ENCODE measurements around the gene SASH1.

The SASH1 gene

GRCh38 chr6:148423133-148423532, 80.5 kb downstream of the SASH1 start:
- TF ChIP-seq CTCF (IDR thresholded peaks at IDR 0.05; ENCODE audit: extremely low read depth, insufficient read depth, missing control alignments) = no peak
- in situ Hi-C loops (cut with MboI; ENCODE audit: low pct_unique_long_range_greater_than_20kb, low sequenced_read_pairs, unreplicated experiment) = no loop called here
- DNase-seq (ENCODE audit: low spot score) = no peak

GRCh38 chr6:148423601-148424270, 81.1 kb downstream of the SASH1 start:
- TF ChIP-seq CTCF (IDR thresholded peaks at IDR 0.05; ENCODE audit: extremely low read depth, insufficient read depth, missing control alignments) = no peak
- DNase-seq (ENCODE audit: low spot score) = no peak
- in situ Hi-C loops (cut with MboI; ENCODE audit: low pct_unique_long_range_greater_than_20kb, low sequenced_read_pairs, unreplicated experiment) = no loop called here

GRCh38 chr6:148425443-148425842, 82.8 kb downstream of the SASH1 start:
- no peak for DNase-seq (ENCODE audit: low spot score)
- in situ Hi-C loops (cut with MboI; ENCODE audit: low pct_unique_long_range_greater_than_20kb, low sequenced_read_pairs, unreplicated experiment) = loop anchor here (25.0 kb wide), 1 partner anchor 238 kb away; no protein-coding TSS in a partner anchor
- TF ChIP-seq CTCF (IDR thresholded peaks at IDR 0.05; ENCODE audit: extremely low read depth, insufficient read depth, missing control alignments) = no peak

GRCh38 chr6:148426317-148426977, 83.8 kb downstream of the SASH1 start:
- DNase-seq (ENCODE audit: low spot score) = no peak
- TF ChIP-seq CTCF (IDR thresholded peaks at IDR 0.05; ENCODE audit: extremely low read depth, insufficient read depth, missing control alignments) = no peak
- in situ Hi-C loops (cut with MboI; ENCODE audit: low pct_unique_long_range_greater_than_20kb, low sequenced_read_pairs, unreplicated experiment) = loop anchor here (25.0 kb wide), 1 partner anchor 239 kb away; no protein-coding TSS in a partner anchor

- DNase-seq (ENCODE audit: low spot score) = no peak
- no peak for TF ChIP-seq CTCF (IDR thresholded peaks at IDR 0.05; ENCODE audit: extremely low read depth, insufficient read depth, missing control alignments)
- in situ Hi-C loops (cut with MboI; ENCODE audit: low pct_unique_long_range_greater_than_20kb, low sequenced_read_pairs, unreplicated experiment) = loop anchor here (25.0 kb wide), 1 partner anchor 240 kb away; no protein-coding TSS in a partner anchor
Measured at GRCh38 chr6:148427333-148427732, 84.7 kb downstream of the SASH1 start.

- TF ChIP-seq CTCF (IDR thresholded peaks at IDR 0.05; ENCODE audit: extremely low read depth, insufficient read depth, missing control alignments) = no peak
- DNase-seq (ENCODE audit: low spot score) = no peak
- in situ Hi-C loops (cut with MboI; ENCODE audit: low pct_unique_long_range_greater_than_20kb, low sequenced_read_pairs, unreplicated experiment) = loop anchor here (25.0 kb wide), 1 partner anchor 242 kb away; no protein-coding TSS in a partner anchor
Measured at GRCh38 chr6:148429423-148429822, 86.8 kb downstream of the SASH1 start.
